Ramos (cell line): ENCODE data around the gene FXYD1.
"Not testable (repeated sequence)": the region's sequence is repeated elsewhere in the genome, so short reads cannot be mapped to it uniquely, and the experiment has no call there.

Source experiments
- in situ Hi-C: fragments of 300-500 bp; cut with MboI; formaldehyde crosslinking; loops from one replicate; pipeline ENCODE4 v1.14.3; 2022; ENCODE audit warnings: low sequenced_read_pairs; ENCODE audit not compliant: unreplicated experiment

FXYD1 gene

GRCh38 chr19:35138305-35138892 is at the start of gene FXYD1:
FXYD1 (plus strand) TSS chr19:35138824; CDS start chr19:35140080, 1,256 bp downstream.
- in situ Hi-C loops = loop anchor here (5.0 kb wide), 1 partner anchor 76 kb away; no protein-coding TSS in a partner anchor

- in situ Hi-C loops = no loop called here
Observed at GRCh38 chr19:35089554-35089953, 49.1 kb upstream of the FXYD1 start.

DNA sequence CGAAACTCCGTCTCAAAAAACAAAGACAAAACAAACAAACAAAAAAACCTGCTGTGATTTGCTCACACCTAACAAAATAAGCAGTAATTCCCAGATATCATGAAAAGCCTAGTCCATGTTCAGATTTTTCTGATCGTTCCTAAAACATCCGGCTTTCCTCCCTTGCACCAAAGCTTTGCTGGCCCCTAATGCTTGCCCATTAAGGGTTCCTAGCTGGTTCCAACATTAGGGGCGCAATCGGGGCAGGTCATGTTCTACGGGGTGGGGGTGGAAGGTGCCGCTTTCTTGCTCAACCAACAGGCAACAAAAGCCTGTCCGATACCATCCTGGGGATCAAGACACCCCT is 48.5 kb upstream of the FXYD1 start:
- in situ Hi-C loops = no loop called here

DNA sequence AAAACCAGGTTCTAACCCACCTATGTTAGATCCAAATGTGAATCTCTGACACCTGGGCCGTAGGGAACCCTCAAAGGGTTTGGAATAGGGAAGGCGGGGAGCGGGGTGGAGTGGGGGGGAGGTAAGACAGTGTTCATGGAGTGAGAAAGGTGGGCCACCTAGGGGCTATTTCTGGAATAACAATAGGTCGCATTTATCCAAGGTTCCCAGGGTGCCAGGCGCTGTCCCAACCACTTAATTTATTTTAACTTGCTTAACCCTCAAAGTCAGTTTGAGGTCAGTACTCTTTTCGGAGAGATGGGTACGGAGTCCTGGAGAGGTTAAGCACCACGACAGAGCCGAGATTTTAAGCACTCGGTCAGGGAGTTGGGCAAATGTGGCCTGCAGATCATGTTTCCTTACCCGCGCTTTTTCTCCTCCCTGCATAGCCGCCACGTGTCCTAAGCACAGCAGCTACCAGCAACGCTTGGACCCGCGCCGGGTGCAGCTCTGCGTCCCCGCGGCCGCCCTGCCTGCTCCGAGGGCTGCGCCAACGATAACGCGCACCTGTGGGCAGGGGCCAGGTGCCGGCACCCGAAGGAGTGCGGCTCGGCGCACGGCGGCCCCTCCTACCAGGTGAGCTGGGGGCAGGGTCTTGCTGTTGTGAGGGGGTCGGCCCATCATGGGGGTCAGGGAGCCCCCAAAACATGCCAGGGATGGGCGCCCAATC is 48.0 kb upstream of the FXYD1 start:
- in situ Hi-C loops = no loop called here

DNA sequence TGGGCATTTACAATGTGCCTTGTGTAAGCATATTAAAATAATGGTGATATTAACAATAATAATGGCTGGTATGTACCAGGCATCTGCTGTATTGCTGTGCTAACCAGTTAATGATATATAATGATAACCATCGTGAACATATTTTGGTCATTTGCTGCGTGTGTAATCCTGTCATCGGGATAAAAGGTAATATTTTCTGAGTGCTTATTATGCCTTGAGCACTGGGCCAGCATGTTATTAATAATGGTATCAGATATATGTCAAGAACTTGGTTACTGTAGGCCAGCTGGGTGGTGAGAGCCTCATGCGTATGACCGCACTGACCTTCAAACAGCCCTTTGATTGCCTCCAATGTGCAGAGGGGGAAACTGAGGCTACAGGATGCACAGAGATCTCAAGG is 45.2 kb upstream of the FXYD1 start:
- in situ Hi-C loops = no loop called here

DNA sequence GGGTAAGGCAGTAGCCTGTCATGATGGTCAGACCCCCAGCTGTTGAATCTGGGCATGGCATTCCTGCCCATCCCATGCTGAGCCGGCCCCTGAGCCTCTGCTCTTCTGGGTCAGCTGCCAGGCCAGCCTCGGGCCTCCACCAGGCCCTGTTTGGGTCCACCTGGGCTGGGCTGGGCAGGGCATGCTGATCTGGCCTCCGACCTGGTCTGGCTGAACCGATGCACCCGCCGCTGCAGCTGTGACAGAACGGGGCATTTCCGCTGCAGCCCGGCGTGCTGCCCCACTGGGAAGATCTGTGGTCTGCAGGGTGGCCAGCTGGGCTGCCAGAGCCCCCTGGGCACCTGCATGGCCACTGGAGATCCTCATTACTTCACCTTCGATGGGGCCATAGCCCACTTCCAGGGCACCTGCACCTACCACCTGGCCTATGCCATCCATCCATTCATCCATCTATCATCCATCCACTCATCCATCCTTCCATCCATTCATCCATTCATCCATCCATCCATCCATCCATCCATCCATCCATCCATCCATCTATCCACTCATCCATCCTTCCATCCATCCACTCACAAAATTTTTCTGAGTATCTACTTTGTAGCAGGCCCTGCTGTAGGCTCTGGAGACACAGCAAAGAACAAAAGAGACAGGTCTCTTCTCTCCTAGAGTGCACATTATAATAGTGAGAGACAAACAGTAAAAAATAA is 44.5 kb upstream of the FXYD1 start:
- in situ Hi-C loops = no loop called here

DNA sequence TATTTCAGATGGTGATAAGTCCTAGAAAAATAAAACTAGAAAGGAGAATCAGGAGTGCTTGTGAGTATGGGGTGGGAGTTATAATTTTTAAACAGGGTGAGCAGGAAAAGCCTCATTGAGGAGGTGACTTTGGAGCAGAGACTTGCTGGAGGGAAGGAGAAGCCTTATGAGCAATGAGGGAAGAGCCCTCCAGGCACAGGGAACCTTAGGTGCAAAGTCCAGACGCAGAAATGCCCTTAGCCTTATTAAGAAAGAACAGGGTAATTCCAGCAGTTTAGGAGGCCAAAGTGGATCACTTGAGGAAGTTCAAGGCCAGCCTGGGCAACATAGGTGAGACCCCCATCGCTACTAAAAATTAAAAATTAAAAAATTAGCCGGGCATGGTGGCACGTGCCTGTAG is 44.0 kb upstream of the FXYD1 start:
- in situ Hi-C loops = no loop called here

DNA sequence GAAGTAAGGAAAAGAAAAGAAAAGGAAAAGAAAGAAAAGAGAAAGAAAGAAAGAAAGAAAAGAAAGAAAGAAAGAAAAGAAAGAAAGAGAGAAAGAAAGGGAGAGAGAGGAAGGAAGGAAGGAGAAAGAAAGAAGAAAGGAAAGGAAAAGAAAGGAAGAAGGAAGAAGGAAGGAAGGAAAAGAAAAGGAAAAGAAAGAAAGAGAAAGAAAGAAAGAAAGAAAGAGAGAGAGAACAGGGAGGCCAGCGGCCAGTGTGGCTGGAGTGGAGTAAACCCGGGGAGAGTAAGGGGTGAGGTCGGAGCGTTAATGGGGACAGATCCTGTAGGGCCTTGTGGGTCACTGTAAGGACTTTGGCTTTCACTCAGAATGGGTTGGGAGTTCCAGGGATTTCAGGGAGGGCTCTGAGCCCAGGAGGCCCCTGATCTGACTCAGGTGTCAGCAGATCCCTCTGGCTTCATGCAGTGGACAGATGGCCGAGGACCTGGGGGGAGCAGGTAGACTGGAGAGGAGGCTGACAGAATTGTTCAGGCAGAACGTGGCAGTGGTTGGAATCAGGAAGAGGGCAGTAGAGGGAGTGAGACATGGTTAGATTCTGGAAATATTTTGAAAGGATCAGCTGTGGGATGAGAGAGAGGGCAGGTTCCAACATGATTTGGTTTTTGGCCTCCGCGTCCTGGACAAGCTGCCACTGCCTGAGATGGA is 42.8 kb upstream of the FXYD1 start:
- in situ Hi-C loops = no loop called here

- in situ Hi-C loops = no loop called here
Observed at GRCh38 chr19:35098413-35099049, 40.1 kb upstream of the FXYD1 start.

GRCh38 chr19:35099155-35099896 is 39.3 kb upstream of the FXYD1 start:
- in situ Hi-C loops = no loop called here

DNA sequence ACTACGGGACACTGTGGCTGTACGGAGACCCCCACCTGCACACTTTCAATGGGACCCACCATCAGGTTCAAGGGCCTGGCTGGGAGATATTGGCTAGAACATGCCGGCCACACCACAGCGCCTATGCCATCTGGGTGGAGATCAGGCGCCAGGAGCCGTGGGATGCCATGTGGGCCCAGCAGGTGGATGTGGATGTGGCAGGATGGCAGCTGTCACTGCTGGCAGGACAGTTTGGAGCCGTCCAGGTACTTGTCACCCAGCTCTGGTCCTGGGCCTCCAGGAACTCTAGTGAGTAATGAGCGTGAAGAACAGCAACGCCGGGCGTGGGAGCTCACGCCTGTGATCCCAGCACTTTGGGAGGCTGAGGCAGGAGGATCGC is 38.7 kb upstream of the FXYD1 start:
- in situ Hi-C loops = no loop called here

DNA sequence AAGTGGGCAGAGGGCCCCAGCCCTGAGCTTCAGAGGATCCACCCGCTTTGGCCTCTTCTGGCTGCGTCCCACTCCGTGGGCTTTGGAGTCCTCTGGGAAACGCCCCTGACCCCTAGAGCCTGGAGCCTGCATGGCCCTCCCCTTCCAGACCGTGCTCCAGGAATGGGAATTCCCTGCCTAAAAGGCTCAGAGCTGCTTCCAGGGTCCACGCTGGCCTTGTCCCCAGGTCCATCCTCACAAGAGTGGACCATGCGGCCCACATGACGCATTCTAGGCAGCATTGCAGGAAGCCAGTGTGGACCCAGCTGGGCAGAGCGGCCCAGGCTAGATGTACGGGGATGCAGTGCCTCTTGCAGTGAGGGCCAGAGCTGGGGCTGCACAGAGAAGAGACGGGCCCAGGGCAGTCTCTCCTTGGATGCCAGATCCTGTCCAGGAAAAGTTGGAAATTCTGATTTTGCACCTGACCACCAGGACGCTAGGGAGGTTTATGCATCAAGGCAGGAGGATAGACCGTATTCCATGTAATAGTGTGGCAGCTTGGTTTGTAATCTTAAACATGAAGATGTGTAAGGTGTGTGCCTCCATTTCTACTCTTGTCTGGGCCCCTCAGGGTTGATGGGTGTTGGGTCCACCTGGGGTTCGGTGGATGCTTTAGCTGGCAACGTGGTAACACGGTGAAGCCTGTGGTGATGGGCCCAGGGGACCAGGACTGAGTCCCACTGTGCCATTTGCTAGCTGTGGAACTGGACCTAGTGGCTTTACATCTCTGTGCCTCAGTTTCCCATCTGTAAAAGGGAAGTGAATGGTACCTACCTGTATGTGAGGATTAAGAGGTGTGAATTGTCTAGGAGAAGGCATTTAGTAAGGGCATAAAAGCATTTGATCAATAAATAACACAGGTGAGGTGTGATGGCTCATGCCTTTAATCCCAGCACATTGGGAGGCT is 37.8 kb upstream of the FXYD1 start:
- in situ Hi-C loops = no loop called here

GRCh38 chr19:35101949-35102348 is 36.7 kb upstream of the FXYD1 start:
- in situ Hi-C loops = not testable (repeated sequence)

DNA sequence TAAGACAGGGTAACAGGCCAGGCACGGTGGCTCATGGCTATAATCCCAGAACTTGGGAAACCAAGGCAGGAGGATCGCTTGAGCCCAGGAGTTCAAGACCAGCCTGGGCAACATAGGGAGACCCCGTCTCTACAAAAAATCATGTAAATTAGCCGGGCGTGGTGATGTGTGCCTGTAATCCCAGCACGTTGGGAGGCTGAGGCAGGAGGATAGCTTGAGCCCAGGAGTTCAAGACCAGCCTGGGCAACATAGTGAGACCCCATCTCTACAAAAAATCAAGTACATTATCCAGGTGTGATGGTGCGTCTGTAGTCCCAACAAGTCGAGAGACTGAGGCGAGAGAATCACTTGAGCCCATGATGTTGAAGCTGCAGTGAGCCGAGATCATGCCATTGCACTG is 35.0 kb upstream of the FXYD1 start:
- in situ Hi-C loops = not testable (repeated sequence)

DNA sequence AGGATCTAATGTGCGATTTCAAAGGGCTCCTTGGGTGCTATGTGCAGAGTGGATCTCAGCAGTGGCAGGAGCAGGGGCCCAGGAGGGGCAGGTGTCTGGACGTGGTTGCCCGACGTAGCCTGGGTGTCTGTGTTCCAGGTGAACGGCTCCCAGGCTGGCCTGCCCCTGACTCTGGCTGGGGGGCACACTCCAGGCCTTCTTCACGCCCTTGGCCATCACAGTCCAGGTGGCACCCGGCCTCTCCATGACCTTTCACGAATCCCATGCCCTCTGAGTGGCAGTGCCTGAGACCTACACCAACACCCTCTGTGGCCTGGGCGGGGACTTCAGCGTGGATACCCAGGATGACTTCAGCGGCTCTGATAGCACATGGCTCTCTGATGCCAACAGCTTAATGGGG is 34.3 kb upstream of the FXYD1 start:
- in situ Hi-C loops = no loop called here

GRCh38 chr19:35105047-35105410 is 33.6 kb upstream of the FXYD1 start:
- in situ Hi-C loops = no loop called here

DNA sequence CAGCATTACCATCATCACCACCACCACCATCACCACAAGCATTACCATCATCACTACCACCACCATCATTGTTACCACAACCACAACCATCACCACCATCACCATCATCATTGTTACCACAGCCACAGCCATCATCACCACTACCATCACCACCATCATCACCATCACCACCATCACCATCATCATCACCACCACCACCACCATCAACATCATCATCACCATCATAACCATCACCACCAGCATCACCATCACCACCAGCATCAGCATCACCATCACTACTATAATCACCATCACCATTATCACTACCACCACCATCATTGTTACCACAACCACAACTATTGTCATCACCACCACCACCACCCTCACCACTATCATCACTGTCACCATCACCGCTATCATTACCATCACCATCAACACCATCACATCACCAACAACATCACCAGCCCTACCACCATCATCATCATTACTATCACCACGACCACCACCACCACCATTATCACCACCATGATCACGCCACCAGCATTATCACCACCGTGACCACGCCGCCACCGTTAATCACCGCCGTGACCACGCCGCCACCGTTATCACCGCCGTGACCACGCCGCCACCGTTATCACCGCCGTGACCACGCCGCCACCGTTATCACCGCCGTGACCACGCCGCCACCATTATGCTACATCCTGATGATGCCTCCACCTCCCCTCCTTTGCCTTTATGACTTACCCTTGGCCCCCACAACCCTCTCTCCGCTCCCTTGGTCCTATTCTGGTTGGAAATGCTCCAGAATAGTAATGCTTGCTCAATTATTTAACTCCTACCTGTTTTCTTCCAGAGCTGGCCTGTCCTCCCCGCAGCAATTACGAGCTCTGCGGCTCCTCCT is 33.0 kb upstream of the FXYD1 start:
- in situ Hi-C loops = no loop called here

- in situ Hi-C loops = no loop called here
Observed at GRCh38 chr19:35106291-35106583, 32.4 kb upstream of the FXYD1 start.
